HepG2 (cell line): ENCODE data around the gene ITGB2. TPM values are rescaled to one million over a fixed set of nuclear protein-coding genes. Genes with fewer than 3 reads are reported as not detected.

Source experiments
- ARID3A ChIP-seq: IDR thresholded peaks from 2 replicates; pipeline ENCODE4 v1.6.1; 2012; ENCODE audit warnings: low read depth, low read length, improper control_type of control experiment
- CAMTA2 ChIP-seq: sonication (generic); formaldehyde crosslinking; IDR thresholded peaks from 2 replicates; pipeline ENCODE4 v1.4.0; 2020; ENCODE audit warnings: mild to moderate bottlenecking, missing genetic modification reagents, borderline replicate concordance
- IKZF1 ChIP-seq: fragments of 450-650 bp; IDR thresholded peaks from 2 replicates; pipeline ENCODE4 v1.7.1; 2016
- JUNB ChIP-seq: sonication (generic); formaldehyde crosslinking; IDR thresholded peaks from 2 replicates; pipeline ENCODE4 v1.8.0; 2022; ENCODE audit warnings: missing genetic modification reagents, mild to moderate bottlenecking, borderline replicate concordance
- NBN ChIP-seq: fragments of 450-650 bp; conservative IDR thresholded peaks from 2 replicates; pipeline ENCODE4 v1.6.1; 2017
- TERF1 ChIP-seq: sonication (generic); formaldehyde crosslinking; IDR thresholded peaks from 2 replicates; pipeline ENCODE4 v1.8.0; 2022; ENCODE audit warnings: mild to moderate bottlenecking, missing genetic modification reagents, moderate library complexity
- U2AF1 ChIP-seq: fragments of 200-400 bp; formaldehyde crosslinking; optimal IDR thresholded peaks from 2 replicates; pipeline ENCODE3; 2017; ENCODE audit warnings: mild to moderate bottlenecking, low read depth, low read length
- ZBTB3 ChIP-seq: sonication (generic); formaldehyde crosslinking; IDR thresholded peaks from 2 replicates; pipeline ENCODE4 v1.4.0; 2020; ENCODE audit warnings: low read depth, mild to moderate bottlenecking, moderate library complexity, missing genetic modification reagents, borderline replicate concordance
- ZBTB40 ChIP-seq, 2 experiments: fragments of 450-650 bp in 1 of 2; sonication (generic) in 1 of 2; formaldehyde crosslinking in 1 of 2; IDR thresholded peaks; 2 replicates each; pipeline versions ENCODE4 v1.6.1 to v1.8.0; 2016 to 2022; ENCODE audit warnings: antibody characterized with exemption in 1 of 2, mild to moderate bottlenecking in 1 of 2, missing genetic modification reagents in 1 of 2
- ZNF558 ChIP-seq: sonication (generic); formaldehyde crosslinking; IDR thresholded peaks from 2 replicates; pipeline ENCODE4 v1.9.0; 2022; ENCODE audit warnings: mild to moderate bottlenecking, missing genetic modification reagents, borderline replicate concordance
- ZNF839 ChIP-seq: sonication (generic); formaldehyde crosslinking; IDR thresholded peaks from 2 replicates; pipeline ENCODE4 v1.4.0; 2020; ENCODE audit warnings: missing genetic modification reagents, mild to moderate bottlenecking, borderline replicate concordance
- polyA plus RNA-seq, 8 experiments: library from polyadenylated mRNA; depleted of rRNA in 3 of 8; stranded (reverse) in 7 of 8; unstranded in 1 of 8; fragments of >200 nt; fragmentation: Illumina TruSeq in 4 of 8; extraction: Trizol in 4 of 8; gene quantifications; 2 replicates each; pipeline versions ENCODE4 v1.2.1 to v1.2.3, GENCODE V29; 2011 to 2016; ENCODE audit warnings: low read depth in 4 of 8, missing spikeins in 1 of 8, mixed read lengths in 1 of 8; ENCODE audit not compliant: insufficient read depth in 1 of 8
- total RNA-seq, 5 experiments: library from RNA; depleted of rRNA; stranded (reverse); fragments of >200 nt; fragmentation: Illumina TruSeq; extraction: Trizol; gene quantifications; 2 replicates each; pipeline ENCODE4 v1.2.3, GENCODE V29; 2016; ENCODE audit warnings: low read depth in 1 of 5

Gene ITGB2
- total and polyA plus RNA-seq, 2 of the 13 experiments (the other 11 are each of a cell fraction or from before 2014, with no cell fraction given), result 4.2 to 18.0 TPM

GRCh38 chr21:44904141-44904923 is 16.4 kb downstream of the ITGB2 start (continued):
- TF ChIP-seq U2AF1 (no peak), NBN (peak; percentile 71; the same call in 1 of the 2 replicates), TERF1 (CRISPR knock-in tag) (no peak), ZNF839 (CRISPR knock-in tag) (no peak), ZBTB40 (IDR thresholded peaks at IDR 0.05) (0 out of 2 replicates have a peak, but pooled peaks have one; percentile 1), ZBTB40 (CRISPR knock-in tag; IDR thresholded peaks at IDR 0.05) (no peak), ZBTB3 (no peak), CAMTA2 (CRISPR knock-in tag) (no peak), JUNB (0 out of 2 replicates have a peak, but pooled peaks have one; percentile 37), IKZF1 (peak; percentile 13; the same call in 1 of the 2 replicates), ARID3A (no peak), ZNF558 (no peak)
